Activated CD4-positive, CD25-positive, alpha-beta regulatory T cell (primary cell): ENCODE data around the gene EBF4.

Source experiments
- DNase-seq, 4 experiments: peaks; one replicate each; lab custom pipeline; 2025; lab: John Stamatoyannopoulos, UW

EBF4 gene

GRCh38 chr20:2700913-2701620 is 8.5 kb downstream of the EBF4 start:
- DNase-seq = no peak

- no peak for DNase-seq
Observed at GRCh38 chr20:2701671-2702081, 9.1 kb downstream of the EBF4 start.

GRCh38 chr20:2703716-2704475 is 11.3 kb downstream of the EBF4 start:
- DNase-seq = no peak

GRCh38 chr20:2705931-2706645 is 13.5 kb downstream of the EBF4 start:
- no peak for DNase-seq

- DNase-seq = no peak
Observed at GRCh38 chr20:2706688-2707352, 14.2 kb downstream of the EBF4 start.

GRCh38 chr20:2707353-2708072 is 14.9 kb downstream of the EBF4 start:
- DNase-seq = no peak

- DNase-seq = no peak
Observed at GRCh38 chr20:2708073-2708415, 15.5 kb downstream of the EBF4 start.

GRCh38 chr20:2708665-2709064 is 16.1 kb downstream of the EBF4 start:
- no peak for DNase-seq

GRCh38 chr20:2709205-2709981 is 16.8 kb downstream of the EBF4 start:
- no peak for DNase-seq

- DNase-seq = no peak
Observed at GRCh38 chr20:2713285-2713684, 20.7 kb downstream of the EBF4 start.

- DNase-seq = no peak
Observed at GRCh38 chr20:2729251-2729713, 36.7 kb downstream of the EBF4 start.

- no peak for DNase-seq
Observed at GRCh38 chr20:2729791-2730190, 37.2 kb downstream of the EBF4 start.

- no peak for DNase-seq
Observed at GRCh38 chr20:2734899-2735298, 42.3 kb downstream of the EBF4 start.

- DNase-seq = no peak
Observed at GRCh38 chr20:2736441-2736840, 43.9 kb downstream of the EBF4 start.

GRCh38 chr20:2738331-2739041 is 45.9 kb downstream of the EBF4 start:
- DNase-seq = no peak

- DNase-seq = no peak
Observed at GRCh38 chr20:2739042-2739398, 46.4 kb downstream of the EBF4 start.

- DNase-seq = no peak
Observed at GRCh38 chr20:2740702-2741101, 48.1 kb downstream of the EBF4 start.

- DNase-seq = no peak
Observed at GRCh38 chr20:2741463-2741862, 48.9 kb downstream of the EBF4 start.

- DNase-seq = no peak
Observed at GRCh38 chr20:2741881-2742280, 49.3 kb downstream of the EBF4 start.

- no peak for DNase-seq
Observed at GRCh38 chr20:2742431-2742830, 49.9 kb downstream of the EBF4 start.
